NCI-H2196 (cell line): ENCODE data around the gene ARHGAP26.

Source experiments
- DNase-seq: peaks from one replicate; lab custom pipeline; 2025; ENCODE audit not compliant: unreplicated experiment; lab: John Stamatoyannopoulos, UW

Gene ARHGAP26

DNA sequence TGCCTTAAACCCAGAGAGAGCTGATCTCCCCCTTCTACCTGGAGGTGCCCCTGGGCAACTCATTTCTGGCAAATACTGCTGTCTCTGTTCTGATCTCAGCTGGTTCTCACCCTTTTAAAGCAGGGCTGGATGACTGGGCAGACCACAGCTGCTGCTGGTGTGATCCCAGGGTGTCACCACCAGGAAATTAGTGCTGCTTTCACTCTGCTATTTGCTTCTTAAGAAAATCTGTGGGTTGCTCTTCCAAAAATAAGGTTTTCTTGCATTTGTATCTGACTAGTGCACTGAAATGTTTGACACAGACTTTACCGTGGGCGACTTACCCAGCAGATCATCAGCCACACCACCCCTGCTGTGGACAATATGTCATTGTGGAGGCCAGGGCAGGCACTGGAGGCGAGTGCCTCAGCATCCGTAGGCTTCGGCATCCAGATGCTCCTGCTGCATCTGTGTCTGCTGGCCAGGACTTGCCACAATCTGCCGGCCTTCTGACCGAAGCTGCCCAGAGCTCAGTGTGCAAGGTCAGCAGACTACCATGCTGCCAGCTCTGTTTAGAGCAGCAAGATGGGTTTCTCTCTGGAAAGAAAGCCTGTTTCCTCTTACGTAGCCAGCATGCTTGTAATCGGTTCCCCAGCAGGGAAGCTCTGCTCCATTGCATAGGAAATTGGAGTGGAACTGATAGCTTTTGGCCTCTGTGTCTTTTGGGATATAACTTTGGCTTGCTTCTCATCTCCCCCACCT, 13.6 kb downstream of the ARHGAP26 start:
- DNase-seq: no peak

DNA sequence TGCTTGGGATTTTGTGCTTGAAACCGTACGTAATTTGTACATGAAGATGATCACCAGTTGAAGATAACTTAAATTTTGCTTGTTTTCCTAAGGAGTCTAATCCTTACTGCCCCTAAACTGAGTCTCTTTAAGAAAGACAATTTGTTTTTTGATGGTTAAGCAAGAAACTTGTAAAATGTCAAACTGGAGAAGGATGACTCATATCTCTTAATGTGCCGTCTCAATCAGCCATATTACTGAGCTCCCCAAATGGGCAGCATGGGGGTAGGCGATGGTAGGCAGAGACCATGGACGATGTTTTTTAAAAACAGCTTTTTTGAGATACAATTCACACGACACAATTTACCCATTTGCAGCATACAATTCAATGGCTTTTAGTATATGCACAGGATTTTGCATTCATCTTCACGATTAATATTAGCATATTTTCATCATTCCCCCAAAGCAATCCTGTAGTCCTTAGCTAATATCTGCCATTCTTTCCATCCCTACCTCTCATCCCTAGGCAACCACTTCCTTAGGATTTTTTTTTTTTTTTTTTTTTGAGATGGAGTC, 14.3 kb downstream of the ARHGAP26 start:
- DNase-seq: no peak

DNA sequence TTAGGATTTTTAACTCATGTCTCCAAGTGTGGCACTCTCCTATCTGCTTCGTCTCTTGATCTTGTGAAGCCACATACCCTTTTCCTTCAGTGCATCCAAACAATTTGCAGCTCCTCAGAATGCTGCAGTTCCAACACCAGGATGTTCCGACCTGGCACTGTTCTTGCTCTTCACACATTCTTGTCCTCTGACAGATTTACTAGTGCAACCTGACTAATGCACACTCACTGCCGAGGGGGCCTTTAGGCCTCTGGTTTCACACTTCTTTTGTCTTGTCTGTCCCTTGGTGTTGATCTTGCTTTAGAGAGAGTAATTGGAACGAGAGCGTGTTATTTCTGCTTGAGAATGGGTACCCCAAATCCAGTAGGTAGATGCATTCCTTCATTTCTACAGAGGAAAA, 15.0 kb downstream of the ARHGAP26 start:
- DNase-seq: no peak

DNA sequence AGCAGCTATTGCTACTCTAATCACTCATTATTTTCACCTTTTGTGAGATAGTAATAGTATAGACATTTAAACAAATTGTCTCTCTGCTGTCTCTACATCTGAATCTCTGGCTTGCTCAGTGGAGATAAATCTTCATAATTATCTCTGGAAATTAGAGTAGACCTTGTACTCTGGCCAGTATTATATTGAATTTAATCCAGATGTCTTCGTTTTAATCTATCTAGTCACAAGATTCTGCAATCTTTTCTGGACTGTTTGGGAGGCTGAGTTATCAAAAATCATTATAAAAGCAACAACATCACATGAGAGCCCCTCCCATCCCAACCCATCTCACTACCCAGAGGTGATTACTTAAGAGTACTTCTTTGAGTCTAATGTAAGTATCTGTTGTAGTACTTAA, 19.0 kb downstream of the ARHGAP26 start:
- no peak for DNase-seq

DNA sequence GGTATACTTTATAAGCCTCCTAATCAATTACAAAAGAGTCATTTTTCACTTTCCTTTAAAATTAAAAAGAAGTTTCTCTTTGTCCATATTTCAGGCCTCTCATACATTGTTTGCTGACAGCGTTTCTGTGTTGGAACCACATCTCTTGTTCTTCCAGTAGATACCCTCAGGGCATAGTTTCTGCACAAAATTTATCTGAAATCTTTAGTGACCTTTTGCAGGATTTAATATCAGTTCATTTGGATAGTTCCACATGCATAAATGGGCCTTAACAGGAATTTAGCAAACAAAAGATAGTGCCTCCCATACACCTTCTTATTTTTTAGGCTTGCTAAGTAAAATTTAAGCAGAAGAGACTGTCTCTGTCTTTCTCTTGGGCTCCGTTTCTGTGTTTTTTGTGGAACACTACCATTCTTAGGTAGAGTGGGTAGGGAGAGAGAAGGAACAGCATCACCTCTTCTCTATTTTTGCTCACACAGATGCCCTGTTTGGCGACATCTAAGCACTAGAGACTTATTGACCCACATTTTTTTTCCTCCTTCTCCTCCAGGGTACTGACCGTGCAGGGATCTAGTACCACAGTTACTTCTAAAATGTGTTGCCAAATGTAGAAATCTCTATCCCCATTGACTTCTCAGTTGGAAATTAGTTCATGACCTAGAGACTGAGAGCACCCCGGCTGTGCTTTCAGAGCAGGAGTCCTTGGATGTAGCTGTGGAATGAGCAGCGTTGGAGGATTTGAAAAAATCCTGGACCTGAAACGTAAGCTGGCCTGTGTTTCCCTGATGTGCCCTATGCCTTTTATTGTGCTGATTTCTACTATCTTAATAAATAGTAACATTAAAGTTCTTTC, 22.1 kb downstream of the ARHGAP26 start:
- DNase-seq: no peak

DNA sequence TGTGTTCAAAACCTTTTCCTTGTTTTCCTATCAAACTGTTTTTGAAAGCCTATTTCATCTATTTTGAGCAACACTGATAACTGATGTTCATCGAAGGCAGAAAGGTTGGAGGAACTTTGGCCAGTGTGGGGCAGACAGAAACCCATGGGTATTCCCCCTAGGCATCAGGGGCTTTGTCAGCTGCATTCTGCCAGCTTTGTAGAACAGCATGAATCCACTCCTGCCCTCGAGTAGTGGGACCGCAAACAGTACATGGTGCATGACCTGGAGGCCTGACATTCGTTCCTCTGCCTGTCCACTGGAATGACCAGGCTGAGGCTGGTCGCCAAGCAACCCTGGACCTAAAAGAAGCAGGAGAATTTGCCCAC, 22.7 kb downstream of the ARHGAP26 start:
- no peak for DNase-seq

DNA sequence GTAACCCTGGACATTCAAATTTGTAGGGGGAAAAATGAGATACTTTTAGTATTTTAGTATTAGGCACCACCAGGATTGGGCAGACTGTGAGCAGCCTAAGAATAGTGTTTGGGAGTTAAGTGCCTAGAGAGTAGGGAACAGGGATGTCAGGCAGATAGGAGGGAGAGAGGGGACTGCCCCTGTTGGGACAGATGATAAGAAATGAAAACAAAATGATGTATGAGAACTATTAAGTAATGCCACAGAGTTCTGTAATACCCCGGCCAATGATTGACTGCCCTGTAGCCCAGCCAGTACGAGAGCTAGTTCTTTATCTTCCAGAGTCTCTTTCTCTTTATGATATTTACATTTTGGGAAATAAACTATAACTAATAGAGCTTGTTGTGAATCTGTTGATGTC, 24.4 kb downstream of the ARHGAP26 start:
- no peak for DNase-seq

DNA sequence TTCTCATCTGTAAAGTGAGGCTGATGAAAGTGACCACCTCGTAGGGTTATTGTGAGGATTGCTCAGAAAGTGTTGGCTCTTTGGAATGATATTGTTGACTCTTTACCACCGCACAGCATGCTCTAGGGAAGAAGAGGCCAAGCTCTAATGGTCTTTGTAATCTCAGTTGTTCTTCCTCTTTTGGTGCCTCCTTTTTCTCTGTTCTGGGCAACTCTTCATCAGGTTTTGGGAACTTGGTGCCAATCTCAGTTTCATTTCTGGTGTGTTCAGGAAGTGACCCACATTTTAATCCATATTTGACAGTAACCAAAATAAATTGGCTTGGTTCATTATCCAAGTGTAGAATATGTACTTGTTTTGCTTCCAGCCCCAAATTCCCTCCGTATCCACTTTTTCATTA, 25.1 kb downstream of the ARHGAP26 start:
- DNase-seq: no peak

DNA sequence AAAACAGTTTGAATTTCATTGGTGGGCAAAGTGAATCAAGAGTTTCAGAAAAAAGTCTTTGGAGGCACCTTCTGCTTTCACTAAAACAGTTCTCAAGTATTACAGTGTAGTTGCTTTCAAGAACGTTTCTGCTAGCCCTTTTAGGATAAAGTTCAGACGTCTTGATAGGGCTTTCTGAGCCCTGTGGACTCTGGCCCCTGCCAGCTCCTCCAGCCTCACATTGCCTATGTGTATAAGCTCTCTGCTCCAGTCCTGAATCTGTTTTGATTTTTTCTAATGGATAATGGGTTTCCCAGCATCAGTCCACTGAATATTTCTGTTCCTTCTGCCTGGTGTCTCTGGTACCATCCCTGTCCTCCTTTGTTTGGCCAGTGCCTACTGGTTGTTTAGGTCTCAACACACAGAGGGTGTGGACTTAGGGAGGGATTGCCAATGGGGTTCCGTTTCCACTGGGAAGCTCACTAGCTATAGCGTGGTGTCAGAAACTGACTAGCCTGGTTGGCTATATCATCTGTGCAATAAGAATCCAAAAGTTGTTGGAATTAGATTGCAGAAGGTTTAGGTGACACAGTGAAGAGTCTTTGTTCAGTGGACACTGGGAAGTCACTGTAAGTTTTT, 26.4 kb downstream of the ARHGAP26 start:
- DNase-seq: no peak

DNA sequence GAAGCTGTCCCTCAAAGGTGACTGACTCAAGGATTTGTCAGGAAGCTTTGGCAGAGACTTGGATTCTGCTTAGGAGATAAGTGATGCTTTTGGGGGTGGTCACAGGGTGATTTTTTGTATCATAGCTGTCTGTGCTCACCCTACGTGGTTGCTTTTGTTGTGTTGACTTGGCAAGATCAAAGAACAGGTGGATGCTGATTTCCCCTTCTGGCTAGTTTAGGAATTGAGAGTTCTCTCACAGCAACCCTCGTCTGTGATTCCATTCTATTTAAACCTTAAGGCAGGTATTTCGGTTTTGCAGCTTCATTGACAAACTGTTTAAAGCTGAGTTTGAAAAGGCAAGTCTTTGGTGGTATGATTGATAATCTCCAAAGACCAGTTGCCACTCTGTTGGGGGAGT, 27.2 kb downstream of the ARHGAP26 start:
- DNase-seq: no peak

DNA sequence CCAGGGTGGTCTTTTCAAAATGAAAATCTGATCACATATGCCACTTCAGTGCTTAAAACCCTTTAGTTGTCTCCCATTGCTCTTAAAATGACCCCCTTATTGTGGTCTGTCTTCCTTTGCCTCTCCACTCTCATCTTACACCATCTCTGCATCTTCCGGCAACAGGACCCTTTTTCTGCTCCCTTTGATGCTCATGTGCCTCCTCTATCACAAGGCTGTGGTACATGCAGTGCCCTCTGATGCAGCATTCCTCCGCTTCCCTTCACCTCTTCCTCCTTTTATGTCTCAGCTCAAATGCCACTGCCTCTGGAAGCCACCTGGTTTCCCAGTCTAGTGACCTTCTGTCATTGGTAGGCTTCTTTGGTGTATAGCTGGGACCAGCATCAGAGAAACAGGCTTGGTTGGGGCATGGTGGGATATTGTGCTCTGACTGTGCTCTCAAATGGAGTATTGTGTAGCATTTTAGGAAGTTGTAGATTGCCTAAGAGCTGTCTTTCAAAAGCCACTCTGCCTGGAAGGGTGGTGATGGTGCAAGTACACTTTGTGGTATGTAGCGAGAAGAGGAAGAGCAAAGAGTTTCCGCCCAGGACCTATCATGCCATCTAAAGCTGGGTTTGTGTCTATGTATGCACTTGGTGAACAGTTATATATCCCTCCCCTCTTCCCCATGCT, 28.1 kb downstream of the ARHGAP26 start:
- DNase-seq: no peak

DNA sequence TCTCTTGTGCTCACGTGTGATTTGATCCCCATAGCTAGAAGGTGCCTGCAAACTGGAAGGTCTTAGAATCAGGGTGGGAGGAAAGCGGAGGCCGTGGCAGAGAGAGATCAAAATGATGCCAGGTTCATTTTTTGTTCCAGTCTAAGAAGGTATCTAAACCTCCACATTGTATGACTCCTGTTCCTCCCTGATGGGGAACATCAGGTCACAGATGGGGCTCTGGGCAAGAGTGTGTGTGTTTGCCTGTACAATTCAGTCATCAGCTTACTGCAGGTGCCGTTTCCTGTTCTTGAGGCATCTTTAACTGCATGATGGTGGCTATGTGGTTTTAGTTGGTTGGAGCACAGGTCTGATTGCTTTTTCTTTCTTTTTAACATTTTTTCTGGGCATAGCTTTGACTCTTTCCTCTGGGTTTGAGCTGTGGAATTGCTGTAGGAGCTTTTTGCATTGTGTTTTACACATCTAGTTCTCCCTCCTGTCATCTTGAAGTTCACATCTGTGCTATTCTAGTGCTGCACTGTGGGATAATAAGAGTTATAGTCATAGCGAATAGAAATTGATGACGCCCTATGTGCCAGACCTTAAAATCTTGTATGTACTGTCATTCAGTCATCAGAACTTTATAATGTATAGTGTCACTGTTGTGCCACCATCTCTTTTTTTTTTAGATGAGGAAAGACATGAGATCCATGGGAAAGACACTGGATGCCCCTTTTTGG, 30.8 kb downstream of the ARHGAP26 start:
- no peak for DNase-seq

DNA sequence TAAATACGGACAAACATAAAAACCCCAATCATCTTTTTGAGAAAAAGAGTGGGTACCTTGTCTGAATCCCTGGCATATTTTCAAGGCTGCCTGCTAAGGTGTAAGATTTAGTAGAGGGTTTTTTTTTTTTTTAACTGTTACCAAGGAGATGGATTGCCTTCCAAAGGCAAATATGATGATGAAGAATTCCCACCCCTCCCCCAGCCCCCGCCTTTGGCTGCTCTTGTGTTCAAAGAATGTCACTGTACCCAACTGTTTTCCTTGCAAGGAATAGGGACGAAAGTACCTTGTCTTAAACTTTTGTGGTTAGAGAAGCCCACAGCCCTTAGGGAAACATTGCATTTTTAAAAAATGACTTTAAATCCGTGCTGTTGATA, 31.3 kb downstream of the ARHGAP26 start:
- DNase-seq: no peak

DNA sequence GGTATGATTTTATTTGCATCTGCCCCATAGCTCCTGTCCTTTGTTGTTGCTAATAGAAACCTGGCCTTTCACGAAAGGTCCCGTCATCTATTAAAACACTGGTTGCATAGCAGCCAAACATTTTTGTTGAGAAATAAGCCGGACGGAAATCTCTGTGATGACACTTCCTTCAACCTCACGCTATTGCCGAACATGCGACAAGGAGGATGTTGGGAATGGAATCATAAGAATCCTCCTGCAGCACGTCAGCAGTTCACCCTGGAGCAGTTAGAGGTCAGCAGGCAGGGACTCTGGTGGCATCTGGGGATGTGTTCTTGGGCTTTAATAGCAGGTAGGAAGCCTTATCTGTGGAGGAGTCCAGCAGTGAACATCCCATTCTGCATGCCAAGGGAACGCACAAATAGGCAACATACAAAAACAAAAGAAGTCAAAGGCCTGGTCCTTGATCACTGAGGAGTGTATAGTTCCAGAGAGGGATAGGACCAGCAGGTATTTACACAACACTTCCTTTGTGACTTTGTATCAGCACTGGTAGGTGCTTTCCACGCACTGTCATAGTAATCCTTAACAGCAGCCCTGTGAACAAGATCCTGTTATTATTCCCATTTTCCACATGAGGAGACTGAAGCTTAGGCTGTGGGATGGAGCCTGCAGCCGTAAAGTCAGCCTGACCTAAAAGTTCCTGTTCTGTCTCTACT, 33.4 kb downstream of the ARHGAP26 start:
- DNase-seq: no peak

DNA sequence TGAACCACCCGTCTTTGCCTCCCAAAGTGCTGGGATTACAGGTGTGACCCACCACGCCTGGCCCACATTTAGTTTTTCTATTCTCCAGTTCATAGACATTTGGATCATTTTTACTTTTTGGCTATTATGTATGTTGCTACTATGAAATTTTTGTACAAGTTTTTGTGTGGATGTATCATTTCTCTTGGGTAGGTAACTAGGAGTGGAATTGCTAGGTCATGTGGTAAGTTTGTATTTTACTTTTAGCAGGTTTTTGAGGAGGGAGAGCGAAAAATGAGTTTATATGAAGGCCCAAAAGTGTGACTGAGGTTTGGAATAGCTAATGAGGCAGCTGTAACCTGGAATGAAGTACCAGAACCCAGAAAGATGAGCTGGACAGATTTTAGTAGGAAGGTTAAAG, 35.2 kb downstream of the ARHGAP26 start:
- no peak for DNase-seq

DNA sequence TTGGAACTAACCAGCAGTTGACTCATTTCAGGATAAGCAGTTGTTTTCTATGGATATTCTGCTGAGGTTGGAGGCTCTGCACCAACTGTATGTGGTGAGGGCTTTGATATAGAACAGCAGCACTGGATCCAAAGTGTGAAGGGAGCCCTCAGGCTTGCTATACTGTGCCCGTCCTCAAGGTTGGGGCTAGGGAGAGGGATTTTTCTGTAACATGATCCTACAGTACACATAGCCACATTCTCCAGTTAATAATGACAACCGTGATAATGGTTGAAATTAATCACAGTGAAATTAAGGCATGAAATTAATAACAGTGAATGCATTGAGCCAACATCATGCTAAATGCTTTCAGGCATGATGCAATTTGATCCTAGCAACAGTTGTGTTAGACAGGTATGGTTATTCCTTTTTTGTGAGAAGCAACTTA, 36.7 kb downstream of the ARHGAP26 start:
- no peak for DNase-seq

DNA sequence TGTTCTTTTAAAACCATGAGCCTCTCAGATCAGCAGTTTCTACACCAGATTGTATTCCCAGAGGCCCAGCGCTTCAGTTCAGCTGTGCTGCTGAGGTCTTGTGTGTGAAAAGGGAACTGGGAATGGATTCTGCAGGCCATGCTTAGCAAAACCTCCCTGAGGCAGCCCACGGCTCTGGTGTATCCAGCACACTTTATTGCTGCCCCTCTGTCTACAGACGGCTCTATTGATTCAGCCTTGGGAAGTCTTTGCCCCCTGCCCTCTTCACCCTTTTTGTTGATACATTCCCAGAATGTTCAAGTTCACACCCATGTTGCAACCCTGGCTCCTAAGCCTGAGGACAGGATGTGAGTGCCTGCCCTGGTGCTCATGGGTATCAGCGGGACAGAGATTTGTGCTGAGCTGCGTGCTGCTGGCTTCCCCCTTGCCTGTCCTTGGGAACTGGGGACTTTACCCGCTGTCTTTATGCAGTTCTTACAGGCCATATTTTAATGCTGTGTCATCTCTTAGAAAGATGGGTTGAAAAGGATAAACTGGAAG, 37.3 kb downstream of the ARHGAP26 start:
- no peak for DNase-seq

DNA sequence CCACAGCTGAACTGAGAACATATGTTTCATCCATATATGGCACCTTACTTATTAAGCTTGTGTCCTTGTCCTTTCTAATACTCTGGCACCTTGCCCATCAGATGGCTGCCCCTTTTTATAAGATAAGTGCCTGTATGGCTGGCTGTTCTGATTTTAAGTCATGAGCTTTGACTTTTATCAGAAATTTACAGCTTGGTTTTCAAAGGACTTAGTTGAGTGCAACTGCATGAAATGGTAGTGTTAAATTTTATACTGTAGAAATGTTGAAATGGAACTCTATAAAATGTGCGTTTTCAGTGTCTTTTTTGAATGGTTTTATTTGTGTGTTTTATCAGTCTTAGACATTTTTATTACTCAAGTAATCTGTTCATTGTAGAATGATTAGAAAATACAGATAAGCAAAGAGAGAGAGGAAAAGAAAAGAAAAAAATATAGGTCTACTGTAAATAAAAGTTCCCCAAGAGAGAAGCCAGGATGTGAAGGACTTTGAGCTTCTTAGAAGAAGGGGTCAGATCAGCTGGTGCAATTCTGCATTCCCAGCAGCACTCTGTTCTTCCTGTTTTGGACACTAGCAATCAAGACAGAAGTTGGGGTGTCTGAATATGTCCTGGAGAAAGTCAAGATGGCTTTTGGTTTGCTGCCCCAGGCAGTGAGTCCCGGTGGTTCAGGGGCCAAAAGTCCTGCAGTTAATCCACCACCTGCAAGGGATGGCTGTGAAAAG, 38.9 kb downstream of the ARHGAP26 start:
- DNase-seq: no peak

DNA sequence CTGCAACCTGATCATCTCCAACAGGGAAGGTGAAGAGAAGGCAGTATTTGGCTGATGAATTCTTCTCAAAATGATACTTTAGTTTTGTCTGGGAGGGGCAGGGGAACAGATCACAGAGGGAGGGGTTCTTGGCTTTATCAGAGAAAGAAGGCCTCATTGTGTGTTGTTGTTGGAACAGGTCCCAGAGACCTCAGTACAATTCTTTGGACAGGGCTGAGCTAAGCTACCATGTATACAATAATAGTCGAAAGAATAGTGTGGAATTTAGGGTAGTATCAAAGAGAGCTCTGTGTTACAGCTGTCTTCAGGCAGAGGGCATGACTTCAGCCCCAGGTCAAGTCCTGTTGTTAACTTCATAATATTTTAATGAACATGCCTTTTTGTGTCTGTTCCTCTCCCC, 39.9 kb downstream of the ARHGAP26 start:
- no peak for DNase-seq
